AG04449 (cell line): ENCODE data around the gene PCF11.
"Not testable (repeated sequence)": the region's sequence is repeated elsewhere in the genome, so short reads cannot be mapped to it uniquely, and the experiment has no call there.

Experiments
- CTCF ChIA-PET: fragments of 350-600 bp; formaldehyde crosslinking; extraction: SDS; loops from one replicate; lab custom pipeline; 2021; ENCODE audit warnings: antibody characterized with exemption; lab: Yijun Ruan, JAX
- POLR2A ChIA-PET: fragments of 400-600, 350-600 bp; formaldehyde crosslinking; extraction: SDS; loops from one replicate; lab custom pipeline; 2020; ENCODE audit warnings: antibody characterized with exemption, inconsistent platforms; lab: Yijun Ruan, JAX
- DNase-seq: peaks from one replicate; pipeline ENCODE4 v3.0.0-alpha.2; 2010; ENCODE audit warnings: low read depth, low spot score
- H3K4me3 ChIP-seq: 2 replicates; pipeline ENCODE4 v1.5.1; 2011; ENCODE audit warnings: low read depth, mild to moderate bottlenecking, control low read depth, low read length
- TF ChIP-seq, protein P1 (sequence below): IDR thresholded peaks from one replicate; pipeline ENCODE4 v1.5.1; 2011; ENCODE audit warnings: mild to moderate bottlenecking, moderate library complexity, low read length, control low read depth, inconsistent platforms; ENCODE audit not compliant: insufficient read depth; ENCODE audit errors: missing control alignments

The PCF11 gene

GRCh38 chr11:83127310-83127637 is 29.7 kb upstream of the PCF11 start:
- no peak overlapping the region for H3K4me3 ChIP-seq
- no peak for DNase-seq
- ChIA-PET CTCF (no interaction called here), POLR2A (no interaction called here)
- TF ChIP-seq, protein P1, sequence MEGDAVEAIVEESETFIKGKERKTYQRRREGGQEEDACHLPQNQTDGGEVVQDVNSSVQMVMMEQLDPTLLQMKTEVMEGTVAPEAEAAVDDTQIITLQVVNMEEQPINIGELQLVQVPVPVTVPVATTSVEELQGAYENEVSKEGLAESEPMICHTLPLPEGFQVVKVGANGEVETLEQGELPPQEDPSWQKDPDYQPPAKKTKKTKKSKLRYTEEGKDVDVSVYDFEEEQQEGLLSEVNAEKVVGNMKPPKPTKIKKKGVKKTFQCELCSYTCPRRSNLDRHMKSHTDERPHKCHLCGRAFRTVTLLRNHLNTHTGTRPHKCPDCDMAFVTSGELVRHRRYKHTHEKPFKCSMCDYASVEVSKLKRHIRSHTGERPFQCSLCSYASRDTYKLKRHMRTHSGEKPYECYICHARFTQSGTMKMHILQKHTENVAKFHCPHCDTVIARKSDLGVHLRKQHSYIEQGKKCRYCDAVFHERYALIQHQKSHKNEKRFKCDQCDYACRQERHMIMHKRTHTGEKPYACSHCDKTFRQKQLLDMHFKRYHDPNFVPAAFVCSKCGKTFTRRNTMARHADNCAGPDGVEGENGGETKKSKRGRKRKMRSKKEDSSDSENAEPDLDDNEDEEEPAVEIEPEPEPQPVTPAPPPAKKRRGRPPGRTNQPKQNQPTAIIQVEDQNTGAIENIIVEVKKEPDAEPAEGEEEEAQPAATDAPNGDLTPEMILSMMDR, result no peak

DNA sequence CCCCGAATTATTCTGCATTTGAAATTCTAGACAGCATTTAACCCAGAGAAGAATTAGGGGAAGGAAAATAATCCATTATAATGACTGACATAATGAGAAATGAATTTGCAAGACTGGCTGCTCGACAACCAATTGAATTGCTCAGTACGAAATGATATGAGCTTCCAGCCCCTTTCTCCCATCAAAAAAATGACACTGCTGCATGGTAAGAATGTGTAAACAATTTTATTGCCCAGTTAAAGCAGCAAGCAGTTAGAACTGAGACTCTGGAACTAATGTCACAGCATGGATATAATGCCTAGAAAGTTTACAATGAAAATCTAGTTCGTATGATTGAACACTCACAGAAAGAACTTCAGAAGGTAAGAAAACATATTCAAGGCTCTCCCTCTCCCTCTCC is 24.7 kb upstream of the PCF11 start:
- ChIA-PET CTCF (no interaction called here), POLR2A (no interaction called here)

DNA sequence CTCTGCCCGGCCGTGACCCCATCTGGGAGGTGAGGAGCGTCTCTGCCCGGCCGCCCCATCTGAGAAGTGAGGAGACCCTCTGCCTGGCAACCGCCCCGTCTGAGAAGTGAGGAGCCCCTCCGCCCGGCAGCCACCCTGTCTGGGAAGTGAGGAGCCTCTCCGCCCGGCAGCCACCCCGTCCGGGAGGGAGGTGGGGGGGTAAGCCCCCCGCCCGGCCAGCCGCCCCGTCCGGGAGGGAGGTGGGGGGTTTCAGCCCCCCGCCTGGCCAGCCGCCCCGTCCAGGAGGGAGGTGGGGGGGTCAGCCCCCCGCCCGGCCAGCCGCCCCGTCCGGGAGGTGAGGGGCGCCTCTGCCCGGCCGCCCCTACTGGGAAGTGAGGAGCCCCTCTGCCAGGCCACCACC is 23.7 kb upstream of the PCF11 start:
- POLR2A ChIA-PET, DNase-seq, CTCF ChIA-PET, H3K4me3 ChIP-seq: not testable (repeated sequence)

More for the DNA sequence above, 24.7 kb upstream of the PCF11 start:
- DNase-seq, result no peak
- no peak overlapping the region for H3K4me3 ChIP-seq
- TF ChIP-seq, protein P1, result no peak

- ChIA-PET CTCF (no interaction called here), POLR2A (no interaction called here)
- H3K4me3 ChIP-seq, result no peak overlapping the region
- DNase-seq, result no peak
- TF ChIP-seq, protein P1, result no peak
Observed at GRCh38 chr11:83139310-83139709, 17.6 kb upstream of the PCF11 start.

GRCh38 chr11:83140691-83141455 is 16.1 kb upstream of the PCF11 start:
- POLR2A ChIA-PET, result no interaction called here
- no peak overlapping the region for H3K4me3 ChIP-seq
- CTCF ChIA-PET, result no interaction called here
- no peak for DNase-seq
- TF ChIP-seq, protein P1, result no peak

- H3K4me3 ChIP-seq, result no peak overlapping the region
- TF ChIP-seq, protein P1, result no peak
- ChIA-PET CTCF (no interaction called here), POLR2A (interaction anchor here (1.1 kb wide), 1 partner anchor 9 kb away, joined by 3 read pairs; the partner anchor contains the start of gene PCF11)
- no peak for DNase-seq
Observed at GRCh38 chr11:83147895-83148294, 9.0 kb upstream of the PCF11 start.

GRCh38 chr11:83150450-83150849 is 6.5 kb upstream of the PCF11 start:
- CTCF ChIA-PET, result no interaction called here
- DNase-seq, result no peak
- POLR2A ChIA-PET, result no interaction called here
- TF ChIP-seq, protein P1, result no peak
- no peak overlapping the region for H3K4me3 ChIP-seq
